ENCODE data around the gene TAF11L7. TPM values are rescaled to one million over a fixed set of nuclear protein-coding genes. Genes with fewer than 3 reads are reported as not detected.
"Not testable (repeated sequence)": the region's sequence is repeated elsewhere in the genome, so short reads cannot be mapped to it uniquely, and the experiment has no call there.

The TAF11L7 gene
- total RNA-seq, 1 donor from 2014 or later, result not detected

- no peak overlapping the region for H3K27ac Mint-ChIP-seq (ENCODE audit: unreplicated experiment)
- no peaks in the 10 kb centered on the region for H3K9me3 Mint-ChIP-seq (ENCODE audit: unreplicated experiment)
- H3K4me1 ChIP-seq (ENCODE audit: insufficient read depth, low read length), result no peaks in the 10 kb centered on the region
- no peak overlapping the region for H3K4me3 Mint-ChIP-seq (ENCODE audit: unreplicated experiment)
- TF ChIP-seq EZH2 (IDR thresholded peaks at IDR 0.05; ENCODE audit: insufficient read depth, low read length) (no peak), CTCF (IDR thresholded peaks at IDR 0.05; ENCODE audit: insufficient read depth, low read depth, low read length) (no peak)
- H2AFZ ChIP-seq (ENCODE audit: low read depth, low read length), result no peak overlapping the region
- no peak for FAIRE-seq
- H3K27me3 Mint-ChIP-seq (ENCODE audit: low read depth, unreplicated experiment), result peaks cover 5% of the 10 kb centered on the region
- H3K9me3 ChIP-seq (ENCODE audit: insufficient read depth, low read depth, low read length), result no peaks in the 10 kb centered on the region
- no peaks in the 10 kb centered on the region for H4K20me1 ChIP-seq (ENCODE audit: insufficient read depth, low read length)
- H3K9ac ChIP-seq (ENCODE audit: low read length), result no peak overlapping the region
- H3K27me3 ChIP-seq (ENCODE audit: insufficient read depth, low read length), result no peaks in the 10 kb centered on the region
- no peak overlapping the region for H3K4me3 ChIP-seq (ENCODE audit: insufficient read depth, low read depth, low read length)
- no peaks in the 10 kb centered on the region for H3K36me3 Mint-ChIP-seq (ENCODE audit: low read depth, unreplicated experiment)
- no peaks in the 10 kb centered on the region for H3K79me2 ChIP-seq (ENCODE audit: insufficient read depth, low read length)
- DNase-seq (ENCODE audit: low read depth), result no peak
- no peak overlapping the region for H3K27ac ChIP-seq (ENCODE audit: low read depth, low read length)
- no peaks in the 10 kb centered on the region for H3K36me3 ChIP-seq (ENCODE audit: insufficient read depth, low read length)
- H3K4me1 Mint-ChIP-seq (ENCODE audit: low read depth, unreplicated experiment), result no peaks in the 10 kb centered on the region
- H3K4me2 ChIP-seq (ENCODE audit: low read length), result no peak overlapping the region
Observed at GRCh38 chr5:17614872-17615605, 29.5 kb upstream of the TAF11L7 start.

GRCh38 chr5:17610092-17610491 is 24.5 kb upstream of the TAF11L7 start, which contains the start of gene TAF11L12:
Gene TAF11L12, plus strand, starts transcription at chr5:17610392.
- H3K36me3 ChIP-seq (ENCODE audit: insufficient read depth, low read length); H3K9me3 ChIP-seq (ENCODE audit: insufficient read depth, low read depth, low read length); H3K4me3 ChIP-seq (ENCODE audit: insufficient read depth, low read depth, low read length); H3K9me3 Mint-ChIP-seq (ENCODE audit: unreplicated experiment); H3K4me2 ChIP-seq (ENCODE audit: low read length); H3K4me3 Mint-ChIP-seq (ENCODE audit: unreplicated experiment); H3K27me3 ChIP-seq (ENCODE audit: insufficient read depth, low read length); H2AFZ ChIP-seq (ENCODE audit: low read depth, low read length); H3K4me1 ChIP-seq (ENCODE audit: insufficient read depth, low read length); H3K27ac Mint-ChIP-seq (ENCODE audit: unreplicated experiment); DNase-seq (ENCODE audit: low read depth); H3K27ac ChIP-seq (ENCODE audit: low read depth, low read length); H3K36me3 Mint-ChIP-seq (ENCODE audit: low read depth, unreplicated experiment); H4K20me1 ChIP-seq (ENCODE audit: insufficient read depth, low read length); H3K9ac ChIP-seq (ENCODE audit: low read length); H3K27me3 Mint-ChIP-seq (ENCODE audit: low read depth, unreplicated experiment); H3K79me2 ChIP-seq (ENCODE audit: insufficient read depth, low read length); FAIRE-seq; H3K4me1 Mint-ChIP-seq (ENCODE audit: low read depth, unreplicated experiment): not testable (repeated sequence)

GRCh38 chr5:17607461-17607860 is 21.9 kb upstream of the TAF11L7 start:
- not testable (repeated sequence) for H3K27ac ChIP-seq (ENCODE audit: low read depth, low read length); H3K27ac Mint-ChIP-seq (ENCODE audit: unreplicated experiment); H3K9me3 Mint-ChIP-seq (ENCODE audit: unreplicated experiment); H3K36me3 ChIP-seq (ENCODE audit: insufficient read depth, low read length); H3K4me3 Mint-ChIP-seq (ENCODE audit: unreplicated experiment); H2AFZ ChIP-seq (ENCODE audit: low read depth, low read length); DNase-seq (ENCODE audit: low read depth); H3K4me1 ChIP-seq (ENCODE audit: insufficient read depth, low read length); H3K9ac ChIP-seq (ENCODE audit: low read length); H3K9me3 ChIP-seq (ENCODE audit: insufficient read depth, low read depth, low read length); H3K4me3 ChIP-seq (ENCODE audit: insufficient read depth, low read depth, low read length); FAIRE-seq; H3K27me3 Mint-ChIP-seq (ENCODE audit: low read depth, unreplicated experiment); H3K79me2 ChIP-seq (ENCODE audit: insufficient read depth, low read length); H3K36me3 Mint-ChIP-seq (ENCODE audit: low read depth, unreplicated experiment); H3K4me2 ChIP-seq (ENCODE audit: low read length); H4K20me1 ChIP-seq (ENCODE audit: insufficient read depth, low read length); H3K4me1 Mint-ChIP-seq (ENCODE audit: low read depth, unreplicated experiment); H3K27me3 ChIP-seq (ENCODE audit: insufficient read depth, low read length)

All from astrocyte (in vitro differentiated cells and primary cell).